Mesendoderm (in vitro differentiated cells): ENCODE measurements around the gene GMDS.

ENCODE experiments used
- DNase-seq: peaks from one replicate; pipeline ENCODE4 v3.0.0; 2013
- H2AK5ac ChIP-seq: 2 replicates; pipeline ENCODE4 v1.6.1; 2013; ENCODE audit warnings: low read length, inconsistent platforms
- H2BK120ac ChIP-seq: 2 replicates; pipeline ENCODE4 v1.6.1; 2013; ENCODE audit warnings: low read depth, mild to moderate bottlenecking, low read length, moderate library complexity, mixed read lengths
- H2BK15ac ChIP-seq: replicated peaks from 2 replicates; pipeline ENCODE4 v1.6.1; 2013; ENCODE audit warnings: low read depth, mild to moderate bottlenecking, moderate library complexity
- H2BK5ac ChIP-seq: 2 replicates; pipeline ENCODE4 v1.6.1; 2013; ENCODE audit warnings: low read length, inconsistent platforms
- H3K18ac ChIP-seq: 2 replicates; pipeline ENCODE4 v1.6.1; 2013; ENCODE audit warnings: mild to moderate bottlenecking, low read length, mixed read lengths
- H3K23ac ChIP-seq: one replicate; pipeline ENCODE4 v1.6.1; 2013; ENCODE audit warnings: low read length
- H3K27ac ChIP-seq: 2 replicates; pipeline ENCODE4 v1.5.1; 2013; ENCODE audit warnings: low read depth, mild to moderate bottlenecking, inconsistent platforms, low read length, moderate library complexity
- H3K27me3 ChIP-seq: 2 replicates; pipeline ENCODE4 v1.6.1; 2013; ENCODE audit warnings: low read length, control low read depth, mild to moderate bottlenecking, inconsistent platforms; ENCODE audit not compliant: insufficient read depth, poor library complexity
- H3K36me3 ChIP-seq: 2 replicates; pipeline ENCODE4 v1.6.1; 2013; ENCODE audit warnings: low read length, inconsistent platforms; ENCODE audit not compliant: control insufficient read depth, insufficient read depth
- H3K4ac ChIP-seq: one replicate; pipeline ENCODE4 v1.6.1; 2013; ENCODE audit warnings: low read depth, mild to moderate bottlenecking, low read length, moderate library complexity
- H3K4me1 ChIP-seq: 2 replicates; pipeline ENCODE4 v1.6.1; 2013; ENCODE audit warnings: low read depth, low read length, inconsistent platforms; ENCODE audit not compliant: control insufficient read depth
- H3K4me2 ChIP-seq: 2 replicates; pipeline ENCODE4 v1.6.1; 2013; ENCODE audit warnings: low read length
- H3K4me3 ChIP-seq: 2 replicates; pipeline ENCODE4 v1.5.1; 2013; ENCODE audit warnings: mild to moderate bottlenecking, low read length
- H3K56ac ChIP-seq: one replicate; pipeline ENCODE4 v1.6.1; 2013; ENCODE audit warnings: low read length
- H3K79me1 ChIP-seq: 2 replicates; pipeline ENCODE4 v1.6.1; 2013; ENCODE audit warnings: low read length, inconsistent platforms
- H3K79me2 ChIP-seq: 2 replicates; pipeline ENCODE4 v1.6.1; 2013; ENCODE audit warnings: mild to moderate bottlenecking, low read length; ENCODE audit not compliant: control insufficient read depth, insufficient read depth
- H3K9ac ChIP-seq: 2 replicates; pipeline ENCODE4 v1.6.1; 2013; ENCODE audit warnings: low read length, inconsistent platforms
- H4K5ac ChIP-seq: one replicate; pipeline ENCODE4 v1.6.1; 2013; ENCODE audit warnings: low read length
- H4K8ac ChIP-seq: one replicate; pipeline ENCODE4 v1.6.1; 2013; ENCODE audit warnings: low read depth, mild to moderate bottlenecking, control low read depth, low read length, moderate library complexity
- WGBS: extraction: QIAGEN DNeasy Blood & Tissue Kit; methylation state at CpG from one replicate; pipeline ENCODE4 v1.1.7; 2013; ENCODE audit warnings: low lambda C conversion rate, missing lambda C conversion rate; ENCODE audit not compliant: insufficient coverage; ENCODE audit errors: extremely low coverage; 5-methylcytosine and 5-hydroxymethylcytosine counted together

Gene GMDS

GRCh38 chr6:1612974-1613306, 632.5 kb downstream of the GMDS start:
- H3K4me1 ChIP-seq = peaks cover 1% of the 10 kb centered on the region
- H3K23ac ChIP-seq = no peak overlapping the region
- H3K36me3 ChIP-seq = no peaks in the 10 kb centered on the region
- no peak overlapping the region for H2BK15ac ChIP-seq
- H3K9ac ChIP-seq = no peak overlapping the region
- H3K27me3 ChIP-seq = peaks cover 50% of the 10 kb centered on the region
- DNase-seq = no peak
- no peak overlapping the region for H3K4me2 ChIP-seq
- H2AK5ac ChIP-seq = no peak overlapping the region
- H3K4ac ChIP-seq = no peak overlapping the region
- no peak overlapping the region for H2BK120ac ChIP-seq
- H3K79me1 ChIP-seq = no peaks in the 10 kb centered on the region
- no CpG with 5 or more reads among the region's 7 CpGs for WGBS
- H2BK5ac ChIP-seq = no peak overlapping the region
- H4K8ac ChIP-seq = no peak overlapping the region
- no peak overlapping the region for H3K4me3 ChIP-seq
- H3K27ac ChIP-seq = no peak overlapping the region
- no peak overlapping the region for H3K18ac ChIP-seq
- H3K79me2 ChIP-seq = no peaks in the 10 kb centered on the region
- no peak overlapping the region for H4K5ac ChIP-seq
- H3K56ac ChIP-seq = no peak overlapping the region

GRCh38 chr6:1612299-1612973, 633.0 kb downstream of the GMDS start:
- peak overlapping the region; percentile 62 for H3K4me2 ChIP-seq
- H4K5ac ChIP-seq = no peak overlapping the region
- H3K79me2 ChIP-seq = no peaks in the 10 kb centered on the region
- H2BK15ac ChIP-seq = no peak overlapping the region
- no CpG with 5 or more reads among the region's 10 CpGs for WGBS
- no peak overlapping the region for H3K23ac ChIP-seq
- H3K36me3 ChIP-seq = no peaks in the 10 kb centered on the region
- DNase-seq = no peak
- H3K27me3 ChIP-seq = peaks cover 45% of the 10 kb centered on the region
- no peaks in the 10 kb centered on the region for H3K79me1 ChIP-seq
- H2BK120ac ChIP-seq = no peak overlapping the region
- peak overlapping the region; percentile 3 for H3K9ac ChIP-seq
- peaks cover 4% of the 10 kb centered on the region for H3K4me1 ChIP-seq
- peak overlapping the region; percentile 60 for H3K4me3 ChIP-seq
- no peak overlapping the region for H3K27ac ChIP-seq
- H2BK5ac ChIP-seq = no peak overlapping the region
- H4K8ac ChIP-seq = no peak overlapping the region
- H2AK5ac ChIP-seq = no peak overlapping the region
- no peak overlapping the region for H3K4ac ChIP-seq
- H3K56ac ChIP-seq = no peak overlapping the region
- no peak overlapping the region for H3K18ac ChIP-seq

GRCh38 chr6:1611572-1612298, 633.7 kb downstream of the GMDS start:
- Histone ChIP-seq H3K27me3 (peaks cover 38% of the 10 kb centered on the region), H2BK15ac (no peak overlapping the region), H3K9ac (peak overlapping the region; percentile 55), H3K27ac (no peak overlapping the region), H4K8ac (no peak overlapping the region), H3K56ac (peak overlapping the region; percentile 73), H3K4ac (no peak overlapping the region), H3K4me2 (peak overlapping the region; percentile 62), H3K18ac (peak overlapping the region; percentile 36), H3K4me3 (peak overlapping the region; percentile 60), H3K36me3 (no peaks in the 10 kb centered on the region), H3K79me1 (no peaks in the 10 kb centered on the region), H2BK5ac (no peak overlapping the region), H3K4me1 (peaks cover 4% of the 10 kb centered on the region), H2AK5ac (no peak overlapping the region), H3K23ac (no peak overlapping the region), H2BK120ac (no peak overlapping the region), H4K5ac (no peak overlapping the region), H3K79me2 (no peaks in the 10 kb centered on the region)
- DNase-seq = peak; percentile 22
- WGBS = no CpG with 5 or more reads among the region's 71 CpGs

GRCh38 chr6:1611322-1611571, 634.2 kb downstream of the GMDS start:
- Histone ChIP-seq H3K56ac (no peak overlapping the region), H2AK5ac (no peak overlapping the region), H3K4ac (no peak overlapping the region), H3K79me1 (no peaks in the 10 kb centered on the region), H3K4me2 (no peak overlapping the region), H3K79me2 (no peaks in the 10 kb centered on the region), H2BK120ac (no peak overlapping the region), H3K18ac (no peak overlapping the region), H3K4me3 (no peak overlapping the region), H3K27me3 (peaks cover 36% of the 10 kb centered on the region), H3K9ac (peak overlapping the region; percentile 32), H4K8ac (no peak overlapping the region), H3K27ac (no peak overlapping the region), H3K23ac (no peak overlapping the region), H2BK15ac (no peak overlapping the region), H2BK5ac (no peak overlapping the region), H3K4me1 (peaks cover 6% of the 10 kb centered on the region), H4K5ac (no peak overlapping the region), H3K36me3 (no peaks in the 10 kb centered on the region)
- no CpG with 5 or more reads among the region's 38 CpGs for WGBS
- no peak for DNase-seq

GRCh38 chr6:1610497-1611321, 634.7 kb downstream of the GMDS start:
- peaks cover 37% of the 10 kb centered on the region for H3K27me3 ChIP-seq
- peaks cover 9% of the 10 kb centered on the region for H3K4me1 ChIP-seq
- peak overlapping the region; percentile 68 for H3K9ac ChIP-seq
- no peak overlapping the region for H4K8ac ChIP-seq
- H3K4me3 ChIP-seq = peak overlapping the region; percentile 65
- H3K18ac ChIP-seq = peak overlapping the region; percentile 62
- peak overlapping the region; percentile 4 for H3K4ac ChIP-seq
- H3K36me3 ChIP-seq = no peaks in the 10 kb centered on the region
- no peak overlapping the region for H2BK120ac ChIP-seq
- H4K5ac ChIP-seq = no peak overlapping the region
- no peak overlapping the region for H3K27ac ChIP-seq
- H2BK15ac ChIP-seq = peak overlapping the region; percentile 10
- no peak overlapping the region for H3K23ac ChIP-seq
- H3K4me2 ChIP-seq = peak overlapping the region; percentile 59
- H3K79me1 ChIP-seq = no peaks in the 10 kb centered on the region
- H2AK5ac ChIP-seq = no peak overlapping the region
- no peaks in the 10 kb centered on the region for H3K79me2 ChIP-seq
- no CpG with 5 or more reads among the region's 101 CpGs for WGBS
- DNase-seq = no peak
- H2BK5ac ChIP-seq = no peak overlapping the region
- peak overlapping the region; percentile 89 for H3K56ac ChIP-seq
